GM13977 (cell line): ENCODE results near the gene FBXO45.

ENCODE experiments used
- DNase-seq: peaks from one replicate; pipeline ENCODE4 v3.0.0; 2012; ENCODE audit warnings: low spot score
- in situ Hi-C: fragments of 300-500 bp; cut with MboI; formaldehyde crosslinking; loops from one replicate; pipeline ENCODE4 v1.12.0; 2022; ENCODE audit warnings: low sequenced_read_pairs, low pct_unique_long_range_greater_than_20kb, mixed read lengths, inconsistent platforms; ENCODE audit not compliant: unreplicated experiment
- TF ChIP-seq, protein P1 (sequence below): IDR thresholded peaks from 2 replicates; pipeline ENCODE4 v1.5.1; 2012; ENCODE audit warnings: mild to moderate bottlenecking, control low read depth; ENCODE audit not compliant: insufficient read depth; ENCODE audit errors: extremely low read depth, missing control alignments

The FBXO45 gene

DNA sequence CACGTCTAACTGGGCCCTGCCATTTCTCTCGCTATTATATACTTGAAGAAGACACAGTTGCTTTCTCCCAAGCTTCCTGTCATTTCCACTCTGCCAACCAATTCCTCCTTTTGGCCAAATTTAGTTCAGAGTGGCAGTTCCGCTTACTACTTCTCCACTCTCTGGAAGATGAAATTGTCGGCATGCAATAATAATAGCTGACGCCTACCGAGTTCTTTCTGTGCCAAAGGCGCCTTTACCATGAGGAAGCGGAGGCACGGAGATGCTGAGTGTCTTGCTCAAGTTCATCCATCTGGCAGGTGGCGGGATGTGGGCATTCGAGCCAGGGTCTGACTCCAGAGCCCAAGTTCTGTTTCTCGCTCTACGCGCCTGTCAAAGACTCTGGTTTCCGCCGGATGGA lies 56.4 kb downstream of the FBXO45 start:
- no peak for DNase-seq
- in situ Hi-C loops = no loop called here
- TF ChIP-seq, protein P1, sequence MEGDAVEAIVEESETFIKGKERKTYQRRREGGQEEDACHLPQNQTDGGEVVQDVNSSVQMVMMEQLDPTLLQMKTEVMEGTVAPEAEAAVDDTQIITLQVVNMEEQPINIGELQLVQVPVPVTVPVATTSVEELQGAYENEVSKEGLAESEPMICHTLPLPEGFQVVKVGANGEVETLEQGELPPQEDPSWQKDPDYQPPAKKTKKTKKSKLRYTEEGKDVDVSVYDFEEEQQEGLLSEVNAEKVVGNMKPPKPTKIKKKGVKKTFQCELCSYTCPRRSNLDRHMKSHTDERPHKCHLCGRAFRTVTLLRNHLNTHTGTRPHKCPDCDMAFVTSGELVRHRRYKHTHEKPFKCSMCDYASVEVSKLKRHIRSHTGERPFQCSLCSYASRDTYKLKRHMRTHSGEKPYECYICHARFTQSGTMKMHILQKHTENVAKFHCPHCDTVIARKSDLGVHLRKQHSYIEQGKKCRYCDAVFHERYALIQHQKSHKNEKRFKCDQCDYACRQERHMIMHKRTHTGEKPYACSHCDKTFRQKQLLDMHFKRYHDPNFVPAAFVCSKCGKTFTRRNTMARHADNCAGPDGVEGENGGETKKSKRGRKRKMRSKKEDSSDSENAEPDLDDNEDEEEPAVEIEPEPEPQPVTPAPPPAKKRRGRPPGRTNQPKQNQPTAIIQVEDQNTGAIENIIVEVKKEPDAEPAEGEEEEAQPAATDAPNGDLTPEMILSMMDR = no peak

DNA sequence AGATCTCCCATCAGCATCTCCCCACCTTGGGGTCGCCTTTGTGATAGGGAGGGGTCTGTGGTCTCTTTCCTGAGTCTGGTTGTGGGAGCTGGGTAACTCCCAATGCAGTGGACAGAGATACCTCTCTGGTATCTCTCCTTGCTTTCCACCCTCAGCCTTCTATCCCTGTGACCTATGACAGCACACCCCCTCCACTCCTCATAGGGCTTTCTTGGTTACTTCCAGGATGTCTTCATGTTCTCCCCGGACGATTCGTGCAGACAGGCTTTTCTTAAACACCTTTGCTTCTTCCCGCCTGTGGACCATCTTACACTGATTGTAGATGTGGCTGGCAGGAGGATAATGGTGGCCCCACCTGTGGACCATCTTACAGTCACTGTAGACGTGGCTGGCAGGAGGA lies 56.9 kb downstream of the FBXO45 start:
- TF ChIP-seq, protein P1 = no peak
- DNase-seq = no peak
- in situ Hi-C loops = no loop called here

DNA sequence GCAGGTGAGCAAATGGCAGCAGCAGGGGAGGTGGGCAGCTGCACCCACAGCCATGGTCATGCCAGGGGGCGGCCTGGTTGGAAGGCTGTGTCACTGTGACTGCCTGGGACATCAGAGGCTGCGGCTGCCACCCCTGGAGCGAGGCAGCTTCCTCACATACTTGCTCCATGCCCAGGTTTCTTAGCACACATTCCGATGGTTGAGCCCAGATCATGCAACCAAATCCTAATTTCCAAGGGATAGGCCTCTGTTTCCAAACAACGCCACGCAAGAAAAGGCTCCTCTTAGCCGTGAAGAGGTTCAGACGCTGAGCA lies 59.4 kb downstream of the FBXO45 start:
- in situ Hi-C loops = no loop called here
- DNase-seq = no peak
- TF ChIP-seq, protein P1 = no peak

DNA sequence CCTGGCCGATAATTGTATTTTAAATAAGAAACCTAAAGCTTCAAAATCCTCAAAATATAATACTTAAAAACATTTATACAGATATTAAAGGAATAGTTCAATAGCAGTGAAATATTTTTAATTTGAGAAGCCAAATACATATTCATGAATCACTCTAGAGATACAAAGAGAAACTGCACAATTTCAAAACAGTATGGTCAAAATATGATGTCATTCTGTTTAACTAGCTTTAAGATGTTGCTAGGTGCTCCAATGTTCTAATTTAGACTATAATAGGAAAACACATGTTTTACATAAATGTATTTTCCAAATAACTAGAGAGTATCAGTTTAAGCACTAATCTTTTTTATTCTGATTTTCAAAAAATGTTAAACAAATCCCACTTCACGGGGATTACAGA lies 60.8 kb downstream of the FBXO45 start:
- TF ChIP-seq, protein P1 = no peak
- in situ Hi-C loops = no loop called here
- DNase-seq = no peak

DNA sequence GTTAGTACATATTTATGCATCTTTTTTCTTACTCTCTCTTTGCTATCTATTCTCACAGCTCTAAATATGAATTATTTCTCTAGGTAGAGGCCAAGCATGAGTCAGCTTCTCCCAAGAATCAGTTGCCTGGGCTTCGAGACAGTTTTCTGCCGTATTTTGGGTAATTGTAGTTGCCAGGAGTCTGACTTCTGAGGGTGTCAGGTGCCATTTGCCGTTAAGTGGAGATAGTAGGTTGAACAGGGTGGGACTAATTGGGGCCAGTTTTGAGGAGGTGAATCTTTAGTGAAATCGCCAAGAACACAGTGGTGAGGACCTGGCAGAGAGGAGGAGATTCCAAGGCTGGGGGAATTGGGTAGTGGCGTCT lies 63.2 kb downstream of the FBXO45 start:
- in situ Hi-C loops = no loop called here

DNA sequence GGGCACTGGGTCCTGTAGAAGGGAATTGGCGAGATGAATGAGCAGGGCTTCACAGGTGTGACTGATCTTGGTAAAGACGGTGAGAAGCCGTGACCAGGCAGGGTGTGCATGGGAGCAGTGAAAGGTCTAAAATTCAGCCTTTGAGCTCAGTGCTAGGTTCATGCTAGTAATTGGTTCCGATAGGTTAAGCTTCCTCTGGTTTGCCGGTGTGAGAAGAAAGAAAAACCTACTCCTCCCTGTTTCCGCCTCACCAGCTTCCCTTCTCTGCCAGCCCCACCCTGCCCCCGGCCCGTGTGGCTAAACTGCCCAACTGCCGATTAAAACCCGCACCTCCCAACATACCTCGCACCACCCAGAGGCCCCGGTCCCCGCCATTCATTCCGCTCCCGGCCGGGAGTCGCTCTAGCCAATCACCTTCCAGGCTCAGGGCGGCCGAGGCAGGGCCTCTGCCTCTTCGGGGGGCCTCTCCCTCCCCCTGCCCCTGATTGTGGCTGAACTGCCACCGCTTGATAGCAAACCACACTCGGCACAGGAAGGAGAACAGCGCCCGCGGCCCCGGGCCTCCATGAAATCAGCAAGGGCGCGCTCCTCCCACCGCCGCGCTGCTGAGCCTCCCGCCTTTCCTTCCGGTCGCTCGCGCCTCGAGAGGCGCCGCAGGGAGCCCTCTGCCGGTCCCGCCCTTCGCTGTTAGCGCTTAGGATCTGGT lies 63.7 kb downstream of the FBXO45 start:
- TF ChIP-seq, protein P1 = peak; percentile 44
- in situ Hi-C loops = no loop called here

More for the DNA sequence above, 63.2 kb downstream of the FBXO45 start:
- TF ChIP-seq, protein P1 = no peak
- no peak for DNase-seq

More for the DNA sequence above, 63.7 kb downstream of the FBXO45 start:
- DNase-seq = peak; percentile 86
